HCT116 (cell line): Measurements from ENCODE around the gene ANKRD18A.

Experiments
- ATF3 ChIP-seq: IDR thresholded peaks from 2 replicates; pipeline ENCODE4 v1.6.1; 2012
- CTCF ChIP-seq, 3 experiments: fragments of 200-600 bp in 1 of 3; sonication (generic) in 1 of 3; IDR thresholded peaks in 2 of 3; conservative IDR thresholded peaks in 1 of 3; 2 replicates each; pipeline ENCODE4 v1.5.1; 2012 to 2017; ENCODE audit warnings: low read depth in 2 of 3, low read length in 2 of 3, antibody characterized with exemption in 1 of 3, borderline replicate concordance in 1 of 3, control low read depth in 1 of 3, mild to moderate bottlenecking in 1 of 3, mixed read lengths in 1 of 3, mixed run types in 1 of 3, moderate library complexity in 1 of 3; ENCODE audit not compliant: insufficient read depth in 1 of 3
- ELF1 ChIP-seq: IDR thresholded peaks from 2 replicates; pipeline ENCODE4 v1.6.1; 2012; ENCODE audit warnings: low read depth, borderline replicate concordance
- EZH2 ChIP-seq: fragments of 200-600 bp; sonication (generic); IDR thresholded peaks from 2 replicates; pipeline ENCODE4 v1.6.1; 2017; ENCODE audit warnings: antibody characterized with exemption, mixed run types
- EZH2phosphoT487 ChIP-seq: fragments of 200-600 bp; IDR thresholded peaks from 2 replicates; pipeline ENCODE4 v1.6.1; 2018; ENCODE audit warnings: antibody characterized with exemption, borderline replicate concordance
- POLR2A ChIP-seq: IDR thresholded peaks from 2 replicates; pipeline ENCODE4 v1.7.0; 2011; ENCODE audit warnings: borderline replicate concordance; ENCODE audit not compliant: insufficient read depth, insufficient read length; ENCODE audit errors: extremely low read depth
- POLR2AphosphoS5 ChIP-seq: IDR thresholded peaks from 2 replicates; pipeline ENCODE4 v1.6.1; 2011; ENCODE audit warnings: mild to moderate bottlenecking, low read depth, low read length, moderate library complexity
- REST ChIP-seq: IDR thresholded peaks from 2 replicates; pipeline ENCODE4 v1.6.1; 2012; ENCODE audit warnings: low read depth
- SP1 ChIP-seq: IDR thresholded peaks from 2 replicates; pipeline ENCODE4 v1.6.1; 2012; ENCODE audit warnings: low read depth
- YY1 ChIP-seq: IDR thresholded peaks from 2 replicates; pipeline ENCODE4 v1.6.1; 2011; ENCODE audit warnings: low read length, low read depth, moderate library complexity, mild to moderate bottlenecking; ENCODE audit not compliant: insufficient replicate concordance; ENCODE audit errors: extremely low read depth
- ZFX ChIP-seq: fragments of 450-650 bp; IDR thresholded peaks from 2 replicates; pipeline ENCODE4 v1.6.1; 2017

- TF ChIP-seq ELF1 = no peak
- peak; percentile 55 to 87 (median 74) for TF ChIP-seq CTCF (IDR thresholded peaks at IDR 0.05 in 2 of 3, conservative IDR thresholded peaks at IDR 0.05 in 1 of 3; ENCODE audit: borderline replicate concordance in 1 of 3, insufficient read depth in 1 of 3, low read depth in 2 of 3, low read length in 2 of 3)
- TF ChIP-seq SP1 = no peak
- TF ChIP-seq ATF3 = no peak
- TF ChIP-seq POLR2AphosphoS5 = no peak
- TF ChIP-seq EZH2 = no peak
- no peak for TF ChIP-seq POLR2A
- no peak for TF ChIP-seq REST
- no peak for TF ChIP-seq EZH2phosphoT487
- TF ChIP-seq YY1 = peak; percentile 11
- TF ChIP-seq ZFX = no peak
Measured at GRCh38 chr9:38641985-38642864, 21.8 kb upstream of the ANKRD18A start.
